Measurements from ENCODE around the gene TAAR1.
"Not testable (repeated sequence)": the region's sequence is repeated elsewhere in the genome, so short reads cannot be mapped to it uniquely, and the experiment has no call there.

TAAR1 gene

GRCh38 chr6:132661906-132662305 is 2.9 kb upstream of the TAAR1 start:
- no peak for DNase-seq (ENCODE audit: low read depth in 3 of 3)

- DNase-seq (ENCODE audit: low read depth in 3 of 3), result no peak
These were observed 7.9 kb downstream of the TAAR1 start for GRCh38 chr6:132651062-132651461.

GRCh38 chr6:132650429-132650828 is 8.6 kb downstream of the TAAR1 start:
- no peak for DNase-seq (ENCODE audit: low read depth in 3 of 3)

- no peak for DNase-seq (ENCODE audit: low read depth in 3 of 3)
These were observed 10.2 kb downstream of the TAAR1 start for GRCh38 chr6:132648828-132649227.

- DNase-seq (ENCODE audit: low read depth in 3 of 3), result no peak
These were observed 10.6 kb downstream of the TAAR1 start for GRCh38 chr6:132648356-132648755.

GRCh38 chr6:132643547-132643946 is 15.4 kb downstream of the TAAR1 start:
- DNase-seq (ENCODE audit: low read depth in 3 of 3), result no peak

- not testable (repeated sequence) for DNase-seq (ENCODE audit: low read depth in 3 of 3)
These were observed 21.8 kb downstream of the TAAR1 start for GRCh38 chr6:132637135-132637534.

- not testable (repeated sequence) for DNase-seq (ENCODE audit: low read depth in 3 of 3)
These were observed 23.1 kb downstream of the TAAR1 start for GRCh38 chr6:132635906-132636305.

- not testable (repeated sequence) for DNase-seq (ENCODE audit: low read depth in 3 of 3)
These were observed 23.7 kb downstream of the TAAR1 start for GRCh38 chr6:132635288-132635687.

GRCh38 chr6:132634796-132635195 is 24.2 kb downstream of the TAAR1 start:
- DNase-seq (ENCODE audit: low read depth in 3 of 3), result no peak

- no peak for DNase-seq (ENCODE audit: low read depth in 3 of 3)
These were observed 25.6 kb downstream of the TAAR1 start for GRCh38 chr6:132633362-132633761.

GRCh38 chr6:132624175-132624574 is 34.8 kb downstream of the TAAR1 start, which contains the start of gene TAAR2:
Gene TAAR2, minus strand, starts transcription at chr6:132624275. Its CDS starts 0 bp downstream, at chr6:132624275.
- no peak for DNase-seq (ENCODE audit: low read depth in 3 of 3)

GRCh38 chr6:132623106-132623845 is 35.7 kb downstream of the TAAR1 start:
- no peak for DNase-seq (ENCODE audit: low read depth in 3 of 3)

GRCh38 chr6:132616677-132617076 is 42.3 kb downstream of the TAAR1 start:
- no peak for DNase-seq (ENCODE audit: low read depth in 3 of 3)

- DNase-seq (ENCODE audit: low read depth in 3 of 3), result no peak
These were observed 44.4 kb downstream of the TAAR1 start for GRCh38 chr6:132614554-132614953.

GRCh38 chr6:132612449-132613108 is 46.4 kb downstream of the TAAR1 start:
- no peak for DNase-seq (ENCODE audit: low read depth in 3 of 3)

- DNase-seq (ENCODE audit: low read depth in 3 of 3), result no peak
These were observed 47.4 kb downstream of the TAAR1 start for GRCh38 chr6:132611616-132612015.

- no peak for DNase-seq (ENCODE audit: low read depth in 3 of 3)
These were observed 51.3 kb downstream of the TAAR1 start for GRCh38 chr6:132607544-132608233.

- DNase-seq (ENCODE audit: low read depth in 3 of 3), result no peak
These were observed 54.3 kb downstream of the TAAR1 start for GRCh38 chr6:132604635-132605152.

GRCh38 chr6:132600900-132601299 is 58.1 kb downstream of the TAAR1 start:
- not testable (repeated sequence) for DNase-seq (ENCODE audit: low read depth in 3 of 3)

GRCh38 chr6:132598473-132598872 is 60.5 kb downstream of the TAAR1 start:
- DNase-seq (ENCODE audit: low read depth in 3 of 3), result no peak

GRCh38 chr6:132596201-132596600 is 62.8 kb downstream of the TAAR1 start:
- DNase-seq (ENCODE audit: low read depth in 3 of 3), result no peak

Data from stimulated activated CD4-positive, alpha-beta T cell treated with anti-CD3 and anti-CD28 coated beads, TNF-alpha, amount 100 ng/mL, for 4 hours (primary cell).